ENCODE data around the gene TRNP1. TPM values are rescaled to one million over a fixed set of nuclear protein-coding genes. Genes with fewer than 3 reads are reported as not detected.

TRNP1 gene
- total and polyA plus RNA-seq, 2 of the 4 experiments (the other 2 are of a cell fraction), result 63.3 to 91.6 TPM

DNA sequence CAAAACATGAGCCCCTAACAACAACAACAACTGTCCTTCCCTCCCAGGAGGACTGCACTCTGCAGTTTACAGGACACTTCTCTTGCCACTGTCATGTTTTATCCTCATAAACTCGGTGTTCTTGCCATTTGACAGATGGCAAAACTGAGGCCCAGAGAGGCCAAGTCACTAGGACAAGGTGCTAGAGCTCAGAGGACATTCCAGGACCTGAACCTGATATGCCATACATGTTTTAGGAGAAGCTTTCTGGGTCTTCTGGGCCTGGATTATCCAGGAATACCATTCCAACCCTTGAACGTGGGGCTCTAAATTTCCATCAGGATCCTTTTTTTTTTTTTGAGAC lies 38.6 kb downstream of the TRNP1 start:
- Histone ChIP-seq H2AK9ac (replicated peaks; ENCODE audit: low read depth, low read length, poor library complexity) (peak overlapping the region; percentile 70), H3K56ac (ENCODE audit: extremely low read depth, insufficient read depth, low read length) (no peak overlapping the region), H2AK5ac (ENCODE audit: low read depth, low read length) (peak overlapping the region; percentile 77), H3K9me1 (ENCODE audit: insufficient read depth, low read length) (peaks cover 3% of the 10 kb centered on the region; the same call in 1 of the 2 replicates), H4K91ac (ENCODE audit: insufficient read depth, low read depth, low read length) (peak overlapping the region; percentile 53), H2BK5ac (ENCODE audit: low read depth, low read length, poor library complexity, severe bottlenecking) (no peak overlapping the region), H3K9ac (ENCODE audit: low read depth, low read length) (no peak overlapping the region), H3K4ac (ENCODE audit: low read depth, low read length) (peak overlapping the region; percentile 87), H3K4me1 (ENCODE audit: control insufficient read depth, insufficient read depth, low read length) (peaks cover 12% of the 10 kb centered on the region), H2BK15ac (ENCODE audit: low read depth, low read length) (0 out of 3 replicates have a peak overlapping the region, but pooled peaks have one; percentile 15), H2BK20ac (ENCODE audit: low read depth, low read length) (no peak overlapping the region), H3K18ac (ENCODE audit: low read depth, low read length) (no peak overlapping the region), H3K23ac (ENCODE audit: low read depth, low read length) (peak overlapping the region; percentile 40; the same call in 1 of the 2 replicates), H3K79me1 (ENCODE audit: low read depth in 1 of 2, low read length in 2 of 2) (no peaks in the 10 kb centered on the region), H3K27ac (ENCODE audit: insufficient read depth, low read length) (no peak overlapping the region), H3K14ac (replicated peaks; ENCODE audit: low read depth, low read length) (peak overlapping the region; percentile 5; the same call in 1 of the 2 replicates), H3K36me3 (ENCODE audit: control insufficient read depth, insufficient read depth, low read length) (no peaks in the 10 kb centered on the region), H3K4me2 (ENCODE audit: low read depth, low read length) (no peak overlapping the region), H4K8ac (ENCODE audit: low read depth in 2 of 2, low read length in 2 of 2) (peak overlapping the region; percentile 69 to 96; a peak in 3 of 4 replicates), H4K20me1 (ENCODE audit: insufficient read depth, low read length) (no peaks in the 10 kb centered on the region), H3K9me3 (ENCODE audit: control insufficient read depth, insufficient read depth, low read length) (no peaks in the 10 kb centered on the region), H4K5ac (ENCODE audit: low read depth, low read length) (peak overlapping the region; percentile 41), H3K27me3 (ENCODE audit: control insufficient read depth, insufficient read depth, low read length) (no peaks in the 10 kb centered on the region), H2BK120ac (ENCODE audit: low read depth, low read length) (no peak overlapping the region), H3K4me3 (ENCODE audit: insufficient read depth, low read depth, low read length) (no peak overlapping the region), H2AFZ (replicated peaks; ENCODE audit: low read length, poor library complexity) (peak overlapping the region; percentile 94)
- in situ Hi-C loops (cut with MboI; ENCODE audit: low sequenced_read_pairs) (no loop called here), intact Hi-C loops (cut with micrococcal nuclease) (no loop called here), dilution Hi-C loops (cut with HindIII; ENCODE audit: low sequenced_read_pairs, unreplicated experiment) (no loop called here)
- no peak for ATAC-seq (ENCODE audit: low read depth)
- 90% methylated on average over 1 of the region's 2 CpGs; no CpG with 5 or more reads in 1 of the 2 experiments for WGBS, 2 experiments (ENCODE audit: extremely low coverage in 2 of 2, insufficient read length in 1 of 2)
- ChIA-PET POLR2A (ENCODE audit: unreplicated experiment) (no interaction called here), CTCF (interaction anchor here (5.0 kb wide), 1 partner anchor 12 kb away, joined by 17 read pairs; no protein-coding TSS in a partner anchor)
- TF ChIP-seq MAZ (IDR thresholded peaks at IDR 0.05; ENCODE audit: borderline replicate concordance, low read depth, low read length) (no peak), ELK1 (IDR thresholded peaks at IDR 0.05; ENCODE audit: borderline replicate concordance, low read depth, low read length) (no peak), SMC3 (IDR thresholded peaks at IDR 0.05; ENCODE audit: low read depth, low read length) (no peak), NFE2L2 (IDR thresholded peaks at IDR 0.05; ENCODE audit: low read depth, low read length) (no peak), CHD1 (IDR thresholded peaks at IDR 0.05; ENCODE audit: low read depth, low read length) (no peak), RCOR1 (IDR thresholded peaks at IDR 0.05; ENCODE audit: insufficient replicate concordance, low read length) (no peak), POLR2A (IDR thresholded peaks at IDR 0.05; ENCODE audit: low read depth, low read length) (no peak), MAFK (IDR thresholded peaks at IDR 0.05; ENCODE audit: low read depth, low read length) (no peak), RAD21 (IDR thresholded peaks at IDR 0.05; ENCODE audit: low read length) (no peak), MXI1 (IDR thresholded peaks at IDR 0.05; ENCODE audit: borderline replicate concordance, low read depth, low read length) (no peak), FOS (IDR thresholded peaks at IDR 0.05; ENCODE audit: low read depth, low read length) (no peak), RFX5 (IDR thresholded peaks at IDR 0.05; ENCODE audit: low read depth, low read length) (no peak)
- TF ChIP-seq, protein P1, sequence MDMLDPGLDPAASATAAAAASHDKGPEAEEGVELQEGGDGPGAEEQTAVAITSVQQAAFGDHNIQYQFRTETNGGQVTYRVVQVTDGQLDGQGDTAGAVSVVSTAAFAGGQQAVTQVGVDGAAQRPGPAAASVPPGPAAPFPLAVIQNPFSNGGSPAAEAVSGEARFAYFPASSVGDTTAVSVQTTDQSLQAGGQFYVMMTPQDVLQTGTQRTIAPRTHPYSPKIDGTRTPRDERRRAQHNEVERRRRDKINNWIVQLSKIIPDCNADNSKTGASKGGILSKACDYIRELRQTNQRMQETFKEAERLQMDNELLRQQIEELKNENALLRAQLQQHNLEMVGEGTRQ (IDR thresholded peaks at IDR 0.05; ENCODE audit: low read depth, low read length), result no peak
- no peak for DNase-seq
- no TSS peak for BruUV-seq (replicated peaks)
